Neuronal stem cell (in vitro differentiated cells): Measurements from ENCODE around the gene HIVEP2.

Experiments
- DNase-seq: peaks from one replicate; pipeline ENCODE4 v3.0.0-alpha.2; 2013; ENCODE audit warnings: low spot score
- H2AFZ ChIP-seq: one replicate; pipeline ENCODE4 v1.6.1; 2013; ENCODE audit warnings: mild to moderate bottlenecking, low read length, inconsistent platforms
- H2AK5ac ChIP-seq: 2 replicates; pipeline ENCODE4 v1.6.1; 2013; ENCODE audit warnings: low read depth, mild to moderate bottlenecking, inconsistent platforms, low read length, moderate library complexity, mixed read lengths
- H2BK120ac ChIP-seq: 2 replicates; pipeline ENCODE4 v1.6.1; 2013; ENCODE audit warnings: low read depth, mild to moderate bottlenecking, inconsistent platforms, low read length, moderate library complexity, mixed read lengths
- H2BK12ac ChIP-seq: one replicate; pipeline ENCODE4 v1.6.1; 2013; ENCODE audit warnings: low read length, inconsistent platforms
- H2BK15ac ChIP-seq: 2 replicates; pipeline ENCODE4 v1.6.1; 2013; ENCODE audit warnings: mild to moderate bottlenecking, low read length, inconsistent platforms, mixed read lengths
- H2BK5ac ChIP-seq: one replicate; pipeline ENCODE4 v1.6.1; 2013; ENCODE audit warnings: inconsistent platforms, mild to moderate bottlenecking, low read length, moderate library complexity
- H3K14ac ChIP-seq: one replicate; pipeline ENCODE4 v1.6.1; 2013; ENCODE audit warnings: low read length, inconsistent platforms
- H3K18ac ChIP-seq: 2 replicates; pipeline ENCODE4 v1.6.1; 2013; ENCODE audit warnings: low read length, inconsistent platforms
- H3K23ac ChIP-seq: 2 replicates; pipeline ENCODE4 v1.6.1; 2013; ENCODE audit warnings: low read depth, mild to moderate bottlenecking, mixed read lengths, low read length, inconsistent platforms; ENCODE audit not compliant: poor library complexity
- H3K27ac ChIP-seq: replicated peaks from 3 replicates; pipeline ENCODE4 v1.5.1; 2013; ENCODE audit warnings: low read length, inconsistent platforms
- H3K27me3 ChIP-seq, 3 experiments: 2 replicates each; pipeline ENCODE4 v1.6.1; 2013; ENCODE audit warnings: low read length in 3 of 3, mild to moderate bottlenecking in 2 of 3, inconsistent platforms in 1 of 3, low read depth in 1 of 3, mixed read lengths in 1 of 3, moderate library complexity in 1 of 3; ENCODE audit not compliant: control insufficient read depth in 3 of 3, insufficient read depth in 3 of 3
- H3K36me3 ChIP-seq, 2 donors: replicated peaks in 1 of 2; 2 replicates each; pipeline ENCODE4 v1.6.1; 2013; ENCODE audit warnings: low read length in 2 of 2; ENCODE audit not compliant: control insufficient read depth in 2 of 2, insufficient read depth in 2 of 2
- H3K4ac ChIP-seq: 2 replicates; pipeline ENCODE4 v1.6.1; 2013; ENCODE audit warnings: inconsistent platforms, mild to moderate bottlenecking, low read length, moderate library complexity
- H3K4me1 ChIP-seq, 2 donors: 1 replicate in 1 of 2; 2 replicates in 1 of 2; pipeline ENCODE4 v1.6.1; 2013; ENCODE audit warnings: low read length in 2 of 2, low read depth in 1 of 2; ENCODE audit not compliant: control insufficient read depth in 2 of 2, insufficient read depth in 1 of 2
- H3K4me2 ChIP-seq: one replicate; pipeline ENCODE4 v1.6.1; 2013; ENCODE audit warnings: mild to moderate bottlenecking, low read length, inconsistent platforms; ENCODE audit not compliant: insufficient read depth, poor library complexity, severe bottlenecking
- H3K4me3 ChIP-seq, 2 donors: 2 replicates each; pipeline ENCODE4 v1.5.1; 2013; ENCODE audit warnings: low read length in 2 of 2, mild to moderate bottlenecking in 2 of 2, inconsistent platforms in 1 of 2, moderate library complexity in 1 of 2
- H3K79me1 ChIP-seq: one replicate; pipeline ENCODE4 v1.6.1; 2013; ENCODE audit warnings: low read depth, mild to moderate bottlenecking, inconsistent platforms, low read length, moderate library complexity
- H3K9ac ChIP-seq: one replicate; pipeline ENCODE4 v1.6.1; 2013; ENCODE audit warnings: mild to moderate bottlenecking, low read depth, low read length, inconsistent platforms; ENCODE audit not compliant: poor library complexity
- H3K9me3 ChIP-seq, 2 donors: replicated peaks in 1 of 2; 2 replicates each; pipeline versions ENCODE3 to v1.6.1; 2013; ENCODE audit warnings: low read length in 2 of 2, mild to moderate bottlenecking in 2 of 2, inconsistent platforms in 1 of 2, low read depth in 1 of 2, mixed read lengths in 1 of 2, moderate library complexity in 1 of 2; ENCODE audit not compliant: control insufficient read depth in 2 of 2, insufficient read depth in 1 of 2
- H4K8ac ChIP-seq: one replicate; pipeline ENCODE4 v1.6.1; 2013; ENCODE audit warnings: low read depth, mild to moderate bottlenecking, inconsistent platforms, low read length, moderate library complexity
- H4K91ac ChIP-seq: one replicate; pipeline ENCODE4 v1.6.1; 2013; ENCODE audit warnings: low read length, low read depth, mild to moderate bottlenecking, inconsistent platforms; ENCODE audit not compliant: poor library complexity
- WGBS, 2 donors: extraction: QIAGEN DNeasy Blood & Tissue Kit; methylation state at CpG; one replicate each; pipeline ENCODE4 v1.1.7; 2013; ENCODE audit warnings: missing lambda C conversion rate in 2 of 2, mixed read lengths in 1 of 2; ENCODE audit not compliant: insufficient read length in 2 of 2, insufficient replicate concordance in 1 of 2; ENCODE audit errors: extremely low coverage in 2 of 2; 5-methylcytosine and 5-hydroxymethylcytosine counted together

HIVEP2 gene

GRCh38 chr6:142822383-142822782, 122.6 kb downstream of the HIVEP2 start:
- Histone ChIP-seq H3K4ac (no peak overlapping the region), H3K4me2 (no peak overlapping the region), H3K9ac (no peak overlapping the region), H2BK12ac (no peak overlapping the region), H4K8ac (no peak overlapping the region), H3K79me1 (no peaks in the 10 kb centered on the region), H4K91ac (no peak overlapping the region), H3K9me3 (no peaks in the 10 kb centered on the region), H3K4me1 (peaks cover 3 to 5% of the 10 kb centered on the region in 2 donors), H3K27ac (no peak overlapping the region), H2AK5ac (no peak overlapping the region), H2BK5ac (no peak overlapping the region), H3K4me3 (no peak overlapping the region), H3K18ac (no peak overlapping the region), H2AFZ (no peak overlapping the region), H3K36me3 (no peaks in the 10 kb centered on the region), H2BK15ac (no peak overlapping the region), H2BK120ac (no peak overlapping the region), H3K23ac (no peak overlapping the region), H3K14ac (no peak overlapping the region), H3K27me3 (no peaks in the 10 kb centered on the region)
- whole genome bisulfite sequencing, 2 donors, result no CpG with 5 or more reads among the region's 1 CpG
- DNase-seq, result no peak

GRCh38 chr6:142821860-142822259, 123.1 kb downstream of the HIVEP2 start:
- no peak overlapping the region for H2AFZ ChIP-seq
- H3K4me3 ChIP-seq, result peak overlapping the region in 1 of 2 donors; percentile 48
- no peak overlapping the region for H2AK5ac ChIP-seq
- H2BK120ac ChIP-seq, result no peak overlapping the region
- DNase-seq, result no peak
- H3K18ac ChIP-seq, result no peak overlapping the region
- no peaks in the 10 kb centered on the region for H3K27me3 ChIP-seq
- no peaks in the 10 kb centered on the region for H3K36me3 ChIP-seq
- no peak overlapping the region for H4K91ac ChIP-seq
- no peak overlapping the region for H2BK15ac ChIP-seq
- H4K8ac ChIP-seq, result no peak overlapping the region
- no peak overlapping the region for H2BK5ac ChIP-seq
- WGBS, 2 donors, result no CpG with 5 or more reads among the region's 4 CpGs
- H3K23ac ChIP-seq, result no peak overlapping the region
- H3K27ac ChIP-seq, result no peak overlapping the region
- no peak overlapping the region for H3K9ac ChIP-seq
- H3K9me3 ChIP-seq, result no peaks in the 10 kb centered on the region
- no peak overlapping the region for H2BK12ac ChIP-seq
- H3K4me1 ChIP-seq, result peaks cover 3 to 5% of the 10 kb centered on the region in 2 donors
- no peaks in the 10 kb centered on the region for H3K79me1 ChIP-seq
- H3K14ac ChIP-seq, result no peak overlapping the region
- no peak overlapping the region for H3K4me2 ChIP-seq
- H3K4ac ChIP-seq, result no peak overlapping the region

GRCh38 chr6:142821164-142821716, 123.7 kb downstream of the HIVEP2 start:
- H3K27ac ChIP-seq, result no peak overlapping the region
- DNase-seq, result no peak
- H3K27me3 ChIP-seq, result no peaks in the 10 kb centered on the region
- H3K4ac ChIP-seq, result no peak overlapping the region
- no peak overlapping the region for H3K14ac ChIP-seq
- H3K4me2 ChIP-seq, result no peak overlapping the region
- no peak overlapping the region for H3K4me3 ChIP-seq
- no peak overlapping the region for H2BK120ac ChIP-seq
- H4K8ac ChIP-seq, result no peak overlapping the region
- no peak overlapping the region for H2BK5ac ChIP-seq
- H4K91ac ChIP-seq, result no peak overlapping the region
- H3K4me1 ChIP-seq, result peaks cover 3 to 5% of the 10 kb centered on the region in 2 donors
- H3K18ac ChIP-seq, result no peak overlapping the region
- H3K79me1 ChIP-seq, result no peaks in the 10 kb centered on the region
- no peak overlapping the region for H2AFZ ChIP-seq
- H3K36me3 ChIP-seq, result no peaks in the 10 kb centered on the region
- H2AK5ac ChIP-seq, result no peak overlapping the region
- WGBS, 2 donors, result no CpG with 5 or more reads among the region's 6 CpGs
- H2BK15ac ChIP-seq, result no peak overlapping the region
- H3K9me3 ChIP-seq, result no peaks in the 10 kb centered on the region
- no peak overlapping the region for H3K23ac ChIP-seq
- no peak overlapping the region for H2BK12ac ChIP-seq
- H3K9ac ChIP-seq, result no peak overlapping the region

GRCh38 chr6:142820338-142821051, 124.5 kb downstream of the HIVEP2 start:
- Histone ChIP-seq H3K4me3 (no peak overlapping the region), H3K23ac (no peak overlapping the region), H3K36me3 (no peaks in the 10 kb centered on the region), H2AK5ac (no peak overlapping the region), H3K4ac (no peak overlapping the region), H3K9me3 (no peaks in the 10 kb centered on the region), H3K4me1 (peaks cover 3 to 5% of the 10 kb centered on the region in 2 donors), H2BK120ac (no peak overlapping the region), H3K4me2 (no peak overlapping the region), H2BK15ac (no peak overlapping the region), H2BK5ac (no peak overlapping the region), H4K91ac (no peak overlapping the region), H4K8ac (no peak overlapping the region), H3K27me3 (no peaks in the 10 kb centered on the region), H3K14ac (no peak overlapping the region), H3K9ac (no peak overlapping the region), H3K18ac (no peak overlapping the region), H2AFZ (no peak overlapping the region), H2BK12ac (no peak overlapping the region), H3K79me1 (no peaks in the 10 kb centered on the region), H3K27ac (no peak overlapping the region)
- DNase-seq, result no peak
- no CpG with 5 or more reads among the region's 4 CpGs for WGBS, 2 donors
